ENCODE measurements around the gene DBT. TPM values are rescaled to one million over a fixed set of nuclear protein-coding genes. Genes with fewer than 3 reads are reported as not detected.

Gene DBT
- total RNA-seq, 2 experiments from 2014 or later = 10.0 to 11.2 TPM

- Mint-ChIP-seq H3K36me3 (ENCODE audit: low read depth) (peaks cover 37% of the 10 kb centered on the region), H3K4me3 (no peak overlapping the region), H3K4me1 (ENCODE audit: low read depth) (no peaks in the 10 kb centered on the region), H3K27me3 (ENCODE audit: low read depth) (no peaks in the 10 kb centered on the region), H3K27ac (no peak overlapping the region), H3K9me3 (ENCODE audit: insufficient read depth) (no peaks in the 10 kb centered on the region)
- CTCF ChIA-PET = no interaction called here
- POLR2A ChIA-PET = no interaction called here
- no peak for DNase-seq
- ATAC-seq = no peak
Measured at GRCh38 chr1:100146958-100147357, 102.7 kb downstream of the DBT start.

GRCh38 chr1:100145116-100145515 is 104.5 kb downstream of the DBT start:
- ChIA-PET POLR2A (no interaction called here), CTCF (no interaction called here)
- H3K27ac Mint-ChIP-seq = no peak overlapping the region
- ATAC-seq = no peak
- no peak for DNase-seq
- no peaks in the 10 kb centered on the region for H3K9me3 Mint-ChIP-seq (ENCODE audit: insufficient read depth)
- no peak overlapping the region for H3K4me3 Mint-ChIP-seq
- no peaks in the 10 kb centered on the region for H3K27me3 Mint-ChIP-seq (ENCODE audit: low read depth)
- no peaks in the 10 kb centered on the region for H3K4me1 Mint-ChIP-seq (ENCODE audit: low read depth)
- peaks cover 44% of the 10 kb centered on the region for H3K36me3 Mint-ChIP-seq (ENCODE audit: low read depth)

- Mint-ChIP-seq H3K27me3 (ENCODE audit: low read depth) (no peaks in the 10 kb centered on the region), H3K36me3 (ENCODE audit: low read depth) (peaks cover 54% of the 10 kb centered on the region), H3K27ac (no peak overlapping the region), H3K4me3 (no peak overlapping the region), H3K9me3 (ENCODE audit: insufficient read depth) (no peaks in the 10 kb centered on the region), H3K4me1 (ENCODE audit: low read depth) (no peaks in the 10 kb centered on the region)
- CTCF ChIA-PET = interaction anchor here (1.1 kb wide), 1 partner anchor 9 kb away, joined by 4 read pairs; the partner anchor contains the start of gene TRMT13
- POLR2A ChIA-PET = no interaction called here
- ATAC-seq (no peak), DNase-seq (no peak)
Measured at GRCh38 chr1:100142343-100142742, 107.3 kb downstream of the DBT start.

DNA sequence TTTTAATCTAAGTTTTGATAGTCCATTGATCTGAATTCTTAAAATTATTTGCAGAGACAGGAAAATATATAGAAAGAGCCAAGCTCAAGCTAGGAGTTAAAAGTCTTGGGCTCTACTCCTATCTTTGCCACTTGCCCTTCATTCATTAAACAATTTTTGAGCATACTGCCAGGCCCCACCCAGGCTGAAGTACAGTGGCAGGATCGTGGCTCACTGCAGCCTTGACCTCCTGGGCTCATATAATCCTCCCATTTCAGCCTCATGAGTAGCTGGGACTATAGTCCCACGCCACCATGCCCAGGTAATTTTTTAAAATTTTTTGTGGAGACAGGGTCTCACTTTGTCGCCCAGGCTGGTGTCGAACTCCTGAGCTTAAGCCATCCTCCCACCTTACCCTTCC is 108.4 kb downstream of the DBT start:
- Mint-ChIP-seq H3K27ac (no peak overlapping the region), H3K4me3 (no peak overlapping the region), H3K27me3 (ENCODE audit: low read depth) (no peaks in the 10 kb centered on the region), H3K4me1 (ENCODE audit: low read depth) (no peaks in the 10 kb centered on the region), H3K36me3 (ENCODE audit: low read depth) (peaks cover 54% of the 10 kb centered on the region), H3K9me3 (ENCODE audit: insufficient read depth) (no peaks in the 10 kb centered on the region)
- POLR2A ChIA-PET = no interaction called here
- no peak for DNase-seq
- ATAC-seq = no peak
- CTCF ChIA-PET = interaction anchor here (1.1 kb wide), 1 partner anchor 8 kb away, joined by 4 read pairs; the partner anchor contains the start of gene TRMT13

DNA sequence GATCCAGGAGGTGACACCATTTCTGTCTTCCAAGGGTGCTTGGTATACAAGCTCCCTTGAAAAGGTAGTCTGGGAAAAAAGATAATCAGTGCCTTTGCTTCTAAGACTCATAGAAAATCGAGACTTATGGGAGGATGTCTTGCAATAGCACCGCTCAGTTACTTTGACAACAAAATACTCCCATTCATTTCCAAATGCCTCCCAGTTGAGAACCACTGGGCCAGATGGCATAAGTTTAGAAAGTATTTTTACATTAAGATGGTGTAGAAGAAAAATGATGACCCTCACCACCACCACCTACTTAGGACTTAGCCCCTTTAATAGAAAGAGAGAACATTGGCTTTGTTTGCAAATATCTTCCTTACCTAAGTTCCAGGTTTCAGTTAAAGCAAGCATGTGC is 112.0 kb downstream of the DBT start:
- ChIA-PET CTCF (interaction anchor here (0.6 kb wide), 1 partner anchor 9 kb away, joined by 3 read pairs; no protein-coding TSS in a partner anchor), POLR2A (no interaction called here)
- no peak for DNase-seq
- Mint-ChIP-seq H3K27ac (no peak overlapping the region), H3K4me1 (ENCODE audit: low read depth) (peaks cover 10% of the 10 kb centered on the region), H3K4me3 (no peak overlapping the region), H3K27me3 (ENCODE audit: low read depth) (no peaks in the 10 kb centered on the region), H3K9me3 (ENCODE audit: insufficient read depth) (no peaks in the 10 kb centered on the region), H3K36me3 (ENCODE audit: low read depth) (peaks cover 39% of the 10 kb centered on the region)
- no peak for ATAC-seq

Small RNA genes lying within 50 kb of the gene (microRNA-seq; reads per million reads assigned to microRNA genes)
- gene MIR553 = not detected

Other genes with a start within 250 kb of the DBT start
- 10 to 100 TPM; 16.4 to 17.7 TPM for gene SASS6, start 116.9 kb downstream of the DBT start, total RNA-seq
- gene TRMT13, start 116.7 kb downstream of the DBT start, total RNA-seq = 10 to 100 TPM; 17.0 to 17.4 TPM
- gene LRRC39, start 71.6 kb downstream of the DBT start, total RNA-seq = under 1 TPM; 0.45 to 0.52 TPM
- gene RTCA, start 16.4 kb upstream of the DBT start, total RNA-seq = 10 to 100 TPM; 51.6 to 51.7 TPM
- 10 to 100 TPM; 24.9 to 26.7 TPM for gene CDC14A, start 102.7 kb upstream of the DBT start, total RNA-seq

All from activated CD8-positive, alpha-beta T cell treated with anti-CD3 and anti-CD28 coated beads, Interleukin-2, amount 10 ng/mL, durations not matched to agents 7 days and 5 days (primary cell).